H1 (cell line): ENCODE results near the gene FAM9B. TPM values are rescaled to one million over a fixed set of nuclear protein-coding genes. Genes with fewer than 3 reads are reported as not detected.

ENCODE experiments used
- GABPA ChIP-seq: IDR thresholded peaks from 2 replicates; pipeline ENCODE4 v1.6.1; 2011; ENCODE audit warnings: mild to moderate bottlenecking, low read length, moderate library complexity, borderline replicate concordance; ENCODE audit not compliant: insufficient read depth
- HDAC6 ChIP-seq: IDR thresholded peaks from one replicate; pipeline ENCODE4 v1.7.1; 2012; ENCODE audit warnings: low read depth, mild to moderate bottlenecking, inconsistent platforms, low read length, moderate library complexity
- NANOG ChIP-seq: IDR thresholded peaks from 2 replicates; pipeline ENCODE4 v1.6.1; 2011; ENCODE audit warnings: low read length, low read depth, mild to moderate bottlenecking, inconsistent platforms; ENCODE audit not compliant: insufficient read depth, poor library complexity, severe bottlenecking
- NRF1 ChIP-seq: IDR thresholded peaks from 2 replicates; pipeline ENCODE4 v1.6.1; 2011; ENCODE audit warnings: mild to moderate bottlenecking, low read depth, low read length, improper control_type of control experiment
- POU5F1 ChIP-seq: IDR thresholded peaks from 2 replicates; pipeline ENCODE4 v1.6.1; 2011; ENCODE audit warnings: low read depth, mild to moderate bottlenecking, low read length, moderate library complexity
- RBBP5 ChIP-seq: IDR thresholded peaks from 2 replicates; pipeline ENCODE4 v1.7.1; 2012; ENCODE audit warnings: low read depth, mild to moderate bottlenecking, inconsistent platforms, low read length, moderate library complexity, borderline replicate concordance
- YY1 ChIP-seq: IDR thresholded peaks from 2 replicates; pipeline ENCODE4 v1.6.1; 2011; ENCODE audit warnings: low read depth, mild to moderate bottlenecking, low read length
- polyA plus RNA-seq, 7 experiments: library from polyadenylated mRNA; depleted of rRNA in 3 of 7; stranded (reverse) in 5 of 7; unstranded in 2 of 7; fragments of >200 nt in 5 of 7; fragments of 200-250 nt in 2 of 7; gene quantifications; 1 replicate in 5 of 7; 2 replicates in 1 of 7; 4 replicates in 1 of 7; pipeline versions ENCODE4 v1.2.1 to v1.2.3, GENCODE V29; 2011 to 2013; ENCODE audit warnings: missing spikeins in 2 of 7, mixed read lengths in 2 of 7
- total RNA-seq: library from RNA; stranded (reverse); fragmentation: NEBNext Ultra II Directional; extraction: Animal tissue kit (Norgen Biotek cat#: 25700); gene quantifications from 2 replicates; pipeline ENCODE4 v1.2.1, GENCODE V29; 2021

Gene FAM9B
- total and polyA plus RNA-seq, 2 of the 8 experiments (the other 6 are each of a cell fraction or from before 2014, with no cell fraction given), result not detected

- TF ChIP-seq YY1 (no peak), HDAC6 (no peak), NRF1 (no peak), RBBP5 (no peak), POU5F1 (no peak), GABPA (no peak), NANOG (no peak)
Observed at GRCh38 chrX:9033989-9034388, at the start of gene FAM9B (continued).
